Measurements from ENCODE around the gene TIMM29. TPM values are rescaled to one million over a fixed set of nuclear protein-coding genes. Genes with fewer than 3 reads are reported as not detected.

Gene TIMM29
- total and polyA plus RNA-seq, 2 donors (not counting 1 experiment from before 2014, with no cell fraction given): 8.4 to 24.2 TPM

- ATAC-seq (ENCODE audit: low read depth) (peak; percentile 53), DNase-seq (peak; percentile 66)
These were observed 40.0 kb downstream of the TIMM29 start for GRCh38 chr19:10968527-10969135.

More at GRCh38 chr19:10968527-10969135, 40.0 kb downstream of the TIMM29 start:
- H3K79me2 ChIP-seq (ENCODE audit: control insufficient read depth, insufficient read depth, low read length): peaks cover 95% of the 10 kb centered on the region
- H3K4me1 Mint-ChIP-seq: peaks cover 43% of the 10 kb centered on the region
- H3K36me3 ChIP-seq (replicated peaks in 1 of 2; ENCODE audit: control extremely low read depth in 1 of 2, control insufficient read depth in 1 of 2, extremely low read depth in 1 of 2, insufficient read depth in 2 of 2, low read length in 1 of 2): no peaks in the 10 kb centered on the region
- ChIA-PET POLR2A (interaction anchor here (0.6 kb wide), 1 partner anchor 95 kb away, joined by 4 read pairs; no protein-coding TSS in a partner anchor), CTCF (interaction anchor here (4.6 kb wide), 1 partner anchor 27 kb away, joined by 23 read pairs; no protein-coding TSS in a partner anchor)
- peak overlapping the region; percentile 67 for H3K4me3 Mint-ChIP-seq
- peaks cover 16 to 46% of the 10 kb centered on the region in 2 donors for H3K4me1 ChIP-seq (ENCODE audit: control insufficient read depth in 2 of 2, insufficient read depth in 2 of 2, low read length in 2 of 2)
- H3K27ac Mint-ChIP-seq: peak overlapping the region; percentile 83
- WGBS (ENCODE audit: insufficient coverage): under 1% methylated on average over 7 of the region's 10 CpGs
- H3K4me2 ChIP-seq (replicated peaks; ENCODE audit: low read depth, low read length, poor library complexity, severe bottlenecking): peak overlapping the region; percentile 65
- peaks cover 39% of the 10 kb centered on the region for H4K20me1 ChIP-seq (ENCODE audit: control insufficient read depth, insufficient read depth, low read length, poor library complexity, severe bottlenecking)
- TF ChIP-seq EZH2 (IDR thresholded peaks at IDR 0.05; ENCODE audit: borderline replicate concordance, insufficient read depth, low read depth, low read length, poor library complexity, severe bottlenecking): no peak
- TF ChIP-seq, protein P1, sequence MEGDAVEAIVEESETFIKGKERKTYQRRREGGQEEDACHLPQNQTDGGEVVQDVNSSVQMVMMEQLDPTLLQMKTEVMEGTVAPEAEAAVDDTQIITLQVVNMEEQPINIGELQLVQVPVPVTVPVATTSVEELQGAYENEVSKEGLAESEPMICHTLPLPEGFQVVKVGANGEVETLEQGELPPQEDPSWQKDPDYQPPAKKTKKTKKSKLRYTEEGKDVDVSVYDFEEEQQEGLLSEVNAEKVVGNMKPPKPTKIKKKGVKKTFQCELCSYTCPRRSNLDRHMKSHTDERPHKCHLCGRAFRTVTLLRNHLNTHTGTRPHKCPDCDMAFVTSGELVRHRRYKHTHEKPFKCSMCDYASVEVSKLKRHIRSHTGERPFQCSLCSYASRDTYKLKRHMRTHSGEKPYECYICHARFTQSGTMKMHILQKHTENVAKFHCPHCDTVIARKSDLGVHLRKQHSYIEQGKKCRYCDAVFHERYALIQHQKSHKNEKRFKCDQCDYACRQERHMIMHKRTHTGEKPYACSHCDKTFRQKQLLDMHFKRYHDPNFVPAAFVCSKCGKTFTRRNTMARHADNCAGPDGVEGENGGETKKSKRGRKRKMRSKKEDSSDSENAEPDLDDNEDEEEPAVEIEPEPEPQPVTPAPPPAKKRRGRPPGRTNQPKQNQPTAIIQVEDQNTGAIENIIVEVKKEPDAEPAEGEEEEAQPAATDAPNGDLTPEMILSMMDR (IDR thresholded peaks at IDR 0.05): no peak
- H3K4me3 ChIP-seq (ENCODE audit: control extremely low read depth in 1 of 5, extremely low read depth in 1 of 5, insufficient read depth in 1 of 5, low read depth in 2 of 5, low read length in 4 of 5): peak overlapping the region in 2 of 5 experiments; percentile 13 to 38
- intact Hi-C loops (cut with micrococcal nuclease): no loop called here
- H3K27ac ChIP-seq (ENCODE audit: low read length in 2 of 2): peak overlapping the region; percentile 60 to 64
- H3K27me3 Mint-ChIP-seq: no peaks in the 10 kb centered on the region
- no peaks in the 10 kb centered on the region for H3K27me3 ChIP-seq (replicated peaks in 1 of 4; ENCODE audit: control extremely low read depth in 1 of 4, control insufficient read depth in 3 of 4, insufficient read depth in 4 of 4, low read length in 3 of 4)
- peak overlapping the region; percentile 36 for H2AFZ ChIP-seq (ENCODE audit: insufficient read depth, low read depth, low read length, poor library complexity, severe bottlenecking)
- no peaks in the 10 kb centered on the region for H3K9me3 ChIP-seq (ENCODE audit: control extremely low read depth in 1 of 3, control insufficient read depth in 2 of 3, insufficient read depth in 1 of 3, low read length in 2 of 3)
- no peaks in the 10 kb centered on the region for H3K9me3 Mint-ChIP-seq (ENCODE audit: insufficient read depth)
- peak overlapping the region; percentile 45 for H3K9ac ChIP-seq (ENCODE audit: low read length)

All from B cell (primary cell).